CD14-positive monocyte (primary cell): Measurements from ENCODE around the gene CACTIN. TPM values are rescaled to one million over a fixed set of nuclear protein-coding genes. Genes with fewer than 3 reads are reported as not detected.
"Not testable (repeated sequence)": the region's sequence is repeated elsewhere in the genome, so short reads cannot be mapped to it uniquely, and the experiment has no call there.

Experiments used
- DNase-seq, 3 donors: peaks; one replicate each; pipeline ENCODE4 v3.0.0-alpha.2; 2011 to 2022
- H2AFZ ChIP-seq: 2 replicates; pipeline ENCODE4 v1.6.0; 2012; ENCODE audit warnings: mild to moderate bottlenecking, low read depth, low read length, inconsistent platforms; ENCODE audit not compliant: insufficient read depth, poor library complexity, severe bottlenecking
- H3K27ac ChIP-seq, 2 donors: 1 replicate in 1 of 2; 2 replicates in 1 of 2; pipeline ENCODE4 v1.5.1; 2012 to 2013; ENCODE audit warnings: low read length in 2 of 2, control low read depth in 1 of 2, inconsistent platforms in 1 of 2, low read depth in 1 of 2, mild to moderate bottlenecking in 1 of 2
- H3K27me3 ChIP-seq, 2 donors: one replicate each; pipeline versions ENCODE4 v1.6.0 to v1.6.1; 2011 to 2013; ENCODE audit warnings: low read length in 2 of 2; ENCODE audit not compliant: control insufficient read depth in 2 of 2, insufficient read depth in 2 of 2
- H3K36me3 ChIP-seq, 2 donors: replicated peaks in 1 of 2; 1 replicate in 1 of 2; 2 replicates in 1 of 2; pipeline versions ENCODE4 v1.5.1 to v1.6.1; 2012 to 2013; ENCODE audit warnings: low read length in 2 of 2, control low read depth in 1 of 2, inconsistent platforms in 1 of 2, mild to moderate bottlenecking in 1 of 2; ENCODE audit not compliant: insufficient read depth in 2 of 2, control insufficient read depth in 1 of 2
- H3K4me1 ChIP-seq, 2 donors: 1 replicate in 1 of 2; 2 replicates in 1 of 2; pipeline versions ENCODE4 v1.5.1 to v1.6.1; 2012 to 2013; ENCODE audit warnings: low read length in 2 of 2, control low read depth in 1 of 2, inconsistent platforms in 1 of 2, mild to moderate bottlenecking in 1 of 2, moderate library complexity in 1 of 2; ENCODE audit not compliant: insufficient read depth in 2 of 2, control insufficient read depth in 1 of 2
- H3K4me2 ChIP-seq: replicated peaks from 2 replicates; pipeline ENCODE3; 2012; ENCODE audit warnings: low read length, moderate library complexity, mild to moderate bottlenecking; ENCODE audit not compliant: poor library complexity, severe bottlenecking; ENCODE audit errors: extremely low read depth
- H3K4me3 ChIP-seq, 3 experiments: fragments of 200-600 bp in 1 of 3; sonication (generic) in 1 of 3; replicated peaks in 1 of 3; 1 replicate in 2 of 3; 2 replicates in 1 of 3; pipeline ENCODE4 v1.5.1; 2011 to 2013; ENCODE audit warnings: low read length in 3 of 3, mild to moderate bottlenecking in 3 of 3, control low read depth in 2 of 3, low read depth in 2 of 3, inconsistent platforms in 1 of 3, moderate library complexity in 1 of 3
- H3K79me2 ChIP-seq: 2 replicates; pipeline ENCODE4 v1.6.0; 2012; ENCODE audit warnings: mild to moderate bottlenecking, control low read depth, inconsistent platforms, low read length, moderate library complexity; ENCODE audit not compliant: insufficient read depth
- H3K9ac ChIP-seq: 2 replicates; pipeline ENCODE4 v1.6.0; 2017; ENCODE audit warnings: low read length, mild to moderate bottlenecking; ENCODE audit not compliant: insufficient read depth, poor library complexity, severe bottlenecking
- H3K9me3 ChIP-seq, 2 donors: replicated peaks in 1 of 2; 1 replicate in 1 of 2; 2 replicates in 1 of 2; pipeline versions ENCODE4 v1.5.1 to v1.6.1; 2012 to 2013; ENCODE audit warnings: low read length in 2 of 2, control low read depth in 1 of 2; ENCODE audit not compliant: control insufficient read depth in 1 of 2, insufficient read depth in 1 of 2
- H4K20me1 ChIP-seq: 2 replicates; pipeline ENCODE4 v1.6.0; 2012; ENCODE audit warnings: mild to moderate bottlenecking, low read length, control low read depth, moderate library complexity; ENCODE audit not compliant: insufficient read depth
- H3K27ac Mint-ChIP-seq, 7 donors: one replicate each; pipeline ENCODE4 v1.8.0; 2020; ENCODE audit warnings: mild to moderate bottlenecking in 7 of 7, mixed read lengths in 7 of 7, moderate library complexity in 6 of 7, inconsistent platforms in 2 of 7
- H3K27me3 Mint-ChIP-seq, 3 donors: one replicate each; pipeline ENCODE4 v1.8.0; 2021 to 2022; ENCODE audit warnings: low read depth in 3 of 3, mild to moderate bottlenecking in 3 of 3, mixed read lengths in 3 of 3, moderate library complexity in 3 of 3, inconsistent platforms in 1 of 3
- H3K36me3 Mint-ChIP-seq, 2 donors: one replicate each; pipeline ENCODE4 v1.8.0; 2020; ENCODE audit warnings: mixed read lengths in 2 of 2, inconsistent platforms in 1 of 2, mild to moderate bottlenecking in 1 of 2
- H3K4me1 Mint-ChIP-seq: one replicate; pipeline ENCODE4 v1.8.0; 2020; ENCODE audit warnings: mild to moderate bottlenecking, mixed read lengths
- H3K4me3 Mint-ChIP-seq, 2 donors: one replicate each; pipeline ENCODE4 v1.8.0; 2020; ENCODE audit warnings: mild to moderate bottlenecking in 2 of 2, mixed read lengths in 2 of 2, moderate library complexity in 1 of 2
- H3K9me3 Mint-ChIP-seq, 7 donors: one replicate each; pipeline ENCODE4 v1.8.0; 2020 to 2022; ENCODE audit warnings: mixed read lengths in 7 of 7, mild to moderate bottlenecking in 6 of 7, moderate library complexity in 6 of 7, inconsistent platforms in 2 of 7
- CTCF ChIP-seq: fragments of 200-600 bp; IDR thresholded peaks from one replicate; pipeline ENCODE4 v1.8.0; 2022; ENCODE audit warnings: antibody characterized with exemption, mild to moderate bottlenecking
- WGBS: methylation state at CpG from one replicate; pipeline ENCODE4 v1.1.5; 2013; ENCODE audit warnings: missing lambda C conversion rate; ENCODE audit not compliant: insufficient coverage; 5-methylcytosine and 5-hydroxymethylcytosine counted together
- intact Hi-C, 2 donors: fragments of 100-400 bp; cut with micrococcal nuclease; formaldehyde crosslinking; loops; one replicate each; pipeline versions ENCODE4 v1.15.0 to v1.15.1; 2023
- polyA plus RNA-seq, 3 donors: library from polyadenylated mRNA; depleted of rRNA in 1 of 3; unstranded in 2 of 3; stranded (reverse) in 1 of 3; fragments of 300-500 nt in 2 of 3; fragments of >200 nt in 1 of 3; fragmentation: Illumina TruSeq in 2 of 3; gene quantifications; 1 replicate in 2 of 3; 2 replicates in 1 of 3; pipeline ENCODE4 v1.2.3, GENCODE V29; 2012 to 2021

Gene CACTIN
- polyA plus RNA-seq, 3 donors: 2.5 to 19.4 (median 3.0) TPM

- 81% methylated on average over 14 of the region's 17 CpGs for WGBS
- H3K4me1 ChIP-seq: peaks cover 21 to 25% of the 10 kb centered on the region in 2 donors
These were observed 41.2 kb upstream of the CACTIN start for GRCh38 chr19:3667766-3668165.

GRCh38 chr19:3667037-3667638 lies 40.5 kb upstream of the CACTIN start:
- Mint-ChIP-seq H3K4me3 (no peak overlapping the region), H3K27ac (peak overlapping the region in 1 of 7 donors; percentile 51), H3K36me3 (peaks cover 40 to 61% of the 10 kb centered on the region in 2 donors), H3K9me3 (peaks cover 0 to 2% (median 0%) of the 10 kb centered on the region in 7 donors), H3K4me1 (peaks cover 16% of the 10 kb centered on the region), H3K27me3 (peaks cover 12 to 20% (median 13%) of the 10 kb centered on the region in 3 donors)
- no peak overlapping the region for H2AFZ ChIP-seq
- no peaks in the 10 kb centered on the region for H3K9me3 ChIP-seq
- H3K36me3 ChIP-seq: peaks cover 30 to 50% of the 10 kb centered on the region in 2 donors
- peaks cover 11% of the 10 kb centered on the region for H3K79me2 ChIP-seq
- no peak for DNase-seq
- H3K9ac ChIP-seq: no peak overlapping the region
- no peak overlapping the region for H3K4me3 ChIP-seq
- H4K20me1 ChIP-seq: peaks cover 90% of the 10 kb centered on the region
- H3K27me3 ChIP-seq: peaks cover 3 to 15% of the 10 kb centered on the region in 2 donors
- no peak overlapping the region for H3K4me2 ChIP-seq
- no peak for TF ChIP-seq CTCF
- H3K27ac ChIP-seq: no peak overlapping the region
- 91% methylated on average over 16 of the region's 18 CpGs for WGBS
- H3K4me1 ChIP-seq: peaks cover 16 to 20% of the 10 kb centered on the region in 2 donors
- intact Hi-C loops: loop anchor here (5.0 kb wide), 2 partner anchors 40 to 155 kb away; partner anchors contain the start of gene TJP3 (in 2 of the 2)

More at GRCh38 chr19:3667766-3668165, 41.2 kb upstream of the CACTIN start:
- Histone ChIP-seq H3K27me3 (peaks cover 3 to 18% of the 10 kb centered on the region in 2 donors), H3K9me3 (no peaks in the 10 kb centered on the region), H4K20me1 (peaks cover 94% of the 10 kb centered on the region), H3K4me2 (no peak overlapping the region), H3K9ac (no peak overlapping the region), H3K36me3 (peaks cover 27 to 44% of the 10 kb centered on the region in 2 donors), H3K79me2 (peaks cover 11% of the 10 kb centered on the region), H3K27ac (no peak overlapping the region), H2AFZ (no peak overlapping the region), H3K4me3 (no peak overlapping the region)
- H3K27ac Mint-ChIP-seq: no peak overlapping the region
- H3K36me3 Mint-ChIP-seq: peaks cover 42 to 55% of the 10 kb centered on the region in 2 donors
- no peak overlapping the region for H3K4me3 Mint-ChIP-seq
- H3K9me3 Mint-ChIP-seq: peaks cover 0 to 2% (median 0%) of the 10 kb centered on the region in 7 donors
- DNase-seq: no peak
- H3K27me3 Mint-ChIP-seq: peaks cover 13 to 26% (median 15%) of the 10 kb centered on the region in 3 donors
- peaks cover 20% of the 10 kb centered on the region for H3K4me1 Mint-ChIP-seq
- TF ChIP-seq CTCF: no peak
- intact Hi-C loops: loop anchor here (5.0 kb wide), 2 partner anchors 40 to 155 kb away; partner anchors contain the start of gene TJP3 (in 2 of the 2)

- H3K4me1 ChIP-seq: peaks cover 10 to 13% of the 10 kb centered on the region in 2 donors
- not testable (repeated sequence) for H3K27me3 ChIP-seq, H3K9me3 Mint-ChIP-seq, DNase-seq, H3K27ac ChIP-seq, H3K79me2 ChIP-seq, H3K9me3 ChIP-seq, H3K4me2 ChIP-seq, H3K27ac Mint-ChIP-seq, H2AFZ ChIP-seq, H3K4me3 ChIP-seq, H3K4me3 Mint-ChIP-seq, H3K9ac ChIP-seq
- H3K4me1 Mint-ChIP-seq: peaks cover 11% of the 10 kb centered on the region
- intact Hi-C loops: loop anchor here (5.0 kb wide), 2 partner anchors 41 to 156 kb away; partner anchors contain the start of gene TJP3 (in 2 of the 2)
- H3K36me3 Mint-ChIP-seq: peaks cover 44 to 67% of the 10 kb centered on the region in 2 donors
- H3K36me3 ChIP-seq: peaks cover 36 to 57% of the 10 kb centered on the region in 2 donors
- H3K27me3 Mint-ChIP-seq: peaks cover 7 to 14% (median 10%) of the 10 kb centered on the region in 3 donors
- 96% methylated on average over 14 of the region's 14 CpGs for WGBS
- peaks cover 90% of the 10 kb centered on the region for H4K20me1 ChIP-seq
These were observed 39.9 kb upstream of the CACTIN start for GRCh38 chr19:3666545-3666856.
